OCI-LY1 (cell line): ENCODE data around the gene OR1F1.

ENCODE experiments used
- H2AFZ ChIP-seq: fragments of 200-600 bp; sonication (generic), shearing (Covaris generic); 2 replicates; pipeline ENCODE4 v1.6.0; 2014; ENCODE audit warnings: antibody characterized with exemption, mild to moderate bottlenecking, low read length
- H3F3A ChIP-seq: fragments of 200-600 bp; sonication (generic), shearing (Covaris generic); 2 replicates; pipeline ENCODE4 v1.6.0; 2014; ENCODE audit warnings: mild to moderate bottlenecking, antibody characterized with exemption, low read length, moderate library complexity; ENCODE audit not compliant: insufficient read depth
- H3K27ac ChIP-seq: fragments of 200-600 bp; sonication (generic); 2 replicates; pipeline ENCODE4 v1.5.1; 2014; ENCODE audit warnings: low read length, mixed run types, mild to moderate bottlenecking, low read depth; ENCODE audit not compliant: poor library complexity, severe bottlenecking
- H3K27me3 ChIP-seq: fragments of 200-600 bp; sonication (generic); 2 replicates; pipeline ENCODE4 v1.6.0; 2014; ENCODE audit warnings: antibody characterized with exemption, mild to moderate bottlenecking, low read length, moderate library complexity; ENCODE audit not compliant: insufficient read depth
- H3K36me3 ChIP-seq: fragments of 200-600 bp; sonication (generic); 2 replicates; pipeline ENCODE4 v1.6.1; 2014; ENCODE audit warnings: mild to moderate bottlenecking, antibody characterized with exemption, low read length, moderate library complexity, mixed read lengths; ENCODE audit not compliant: insufficient read depth
- H3K4me1 ChIP-seq: fragments of 200-600 bp; sonication (generic); 2 replicates; pipeline ENCODE4 v1.5.1; 2014; ENCODE audit warnings: mild to moderate bottlenecking, low read length, moderate library complexity; ENCODE audit not compliant: insufficient read depth, severe bottlenecking
- H3K4me2 ChIP-seq: fragments of 200-600 bp; sonication (generic), shearing (Covaris generic); 2 replicates; pipeline ENCODE4 v1.6.1; 2014; ENCODE audit warnings: low read length
- H3K4me3 ChIP-seq: fragments of 200-600 bp; sonication (generic); 2 replicates; pipeline ENCODE4 v1.5.1; 2014; ENCODE audit warnings: low read length, low read depth, mild to moderate bottlenecking, mixed read lengths; ENCODE audit not compliant: poor library complexity, severe bottlenecking
- H3K79me2 ChIP-seq: fragments of 200-600 bp; shearing (Covaris generic); 2 replicates; pipeline ENCODE4 v1.6.1; 2016; ENCODE audit warnings: mixed run types, low read length, mixed read lengths; ENCODE audit not compliant: insufficient read depth
- H3K9ac ChIP-seq: fragments of 200-600 bp; sonication (generic), shearing (Covaris generic); 2 replicates; pipeline ENCODE4 v1.6.1; 2014; ENCODE audit warnings: mild to moderate bottlenecking, low read length, mixed read lengths
- H3K9me2 ChIP-seq: fragments of 200-600 bp; sonication (generic), shearing (Covaris generic); 2 replicates; pipeline ENCODE4 v1.6.1; 2014; ENCODE audit warnings: low read depth, mild to moderate bottlenecking, low read length, mixed read lengths
- H3K9me3 ChIP-seq: fragments of 200-600 bp; shearing (Covaris generic); 2 replicates; pipeline ENCODE4 v1.6.1; 2014; ENCODE audit warnings: low read length, mixed read lengths
- H4K20me1 ChIP-seq: fragments of 200-600 bp; sonication (generic), shearing (Covaris generic); 2 replicates; pipeline ENCODE4 v1.6.0; 2016; ENCODE audit warnings: mild to moderate bottlenecking, low read length; ENCODE audit not compliant: insufficient read depth
- EZH2 ChIP-seq: fragments of 200-600 bp; sonication (generic), shearing (Covaris generic); IDR thresholded peaks from 2 replicates; pipeline ENCODE4 v1.8.0; 2017; ENCODE audit warnings: borderline replicate concordance, mixed run types, mild to moderate bottlenecking, antibody characterized with exemption, low read length, moderate library complexity, mixed read lengths
- TF ChIP-seq, protein P1 (sequence below): fragments of 200-600 bp; sonication (generic), shearing (Covaris generic); IDR thresholded peaks from 2 replicates; pipeline ENCODE4 v1.5.1; 2017; ENCODE audit warnings: mild to moderate bottlenecking, antibody characterized with exemption, low read length, moderate library complexity, mixed read lengths

OR1F1 gene

DNA sequence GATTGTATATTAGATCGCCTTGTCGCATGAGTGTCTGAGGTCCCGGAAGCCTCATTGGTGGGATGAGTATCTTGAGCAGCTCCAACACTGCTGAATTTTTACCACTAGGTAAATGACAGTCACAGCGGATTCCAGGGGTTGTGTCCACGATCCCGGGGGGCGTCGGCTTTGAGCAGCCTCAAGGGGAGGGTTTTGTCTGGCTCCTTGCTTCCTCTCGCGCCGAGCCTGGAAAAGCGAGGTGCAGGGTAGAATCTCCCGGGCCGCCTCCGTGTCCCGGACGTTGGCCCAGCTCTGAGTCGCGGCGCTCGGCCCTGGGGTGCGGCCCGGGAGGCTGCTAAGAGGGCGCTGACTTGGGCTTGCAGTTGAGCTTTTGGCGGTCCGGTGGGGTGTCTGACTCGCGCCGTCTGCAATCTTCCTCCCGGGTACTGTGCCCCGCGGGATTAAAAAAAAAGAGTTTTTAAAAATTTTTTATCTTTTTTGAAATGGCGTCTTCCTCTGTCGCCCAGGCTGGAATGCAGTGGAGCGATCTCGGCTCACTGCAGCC is 4.5 kb downstream of the OR1F1 start:
- Histone ChIP-seq H2AFZ (no peak overlapping the region), H3K9me2 (no peaks in the 10 kb centered on the region), H3K4me3 (no peak overlapping the region), H3K4me2 (no peak overlapping the region), H3K4me1 (peaks cover 24% of the 10 kb centered on the region), H4K20me1 (no peaks in the 10 kb centered on the region), H3K27me3 (no peaks in the 10 kb centered on the region), H3K36me3 (no peaks in the 10 kb centered on the region), H3K9ac (no peak overlapping the region), H3F3A (no peaks in the 10 kb centered on the region), H3K79me2 (no peaks in the 10 kb centered on the region), H3K27ac (no peak overlapping the region), H3K9me3 (no peaks in the 10 kb centered on the region)
- TF ChIP-seq, protein P1, sequence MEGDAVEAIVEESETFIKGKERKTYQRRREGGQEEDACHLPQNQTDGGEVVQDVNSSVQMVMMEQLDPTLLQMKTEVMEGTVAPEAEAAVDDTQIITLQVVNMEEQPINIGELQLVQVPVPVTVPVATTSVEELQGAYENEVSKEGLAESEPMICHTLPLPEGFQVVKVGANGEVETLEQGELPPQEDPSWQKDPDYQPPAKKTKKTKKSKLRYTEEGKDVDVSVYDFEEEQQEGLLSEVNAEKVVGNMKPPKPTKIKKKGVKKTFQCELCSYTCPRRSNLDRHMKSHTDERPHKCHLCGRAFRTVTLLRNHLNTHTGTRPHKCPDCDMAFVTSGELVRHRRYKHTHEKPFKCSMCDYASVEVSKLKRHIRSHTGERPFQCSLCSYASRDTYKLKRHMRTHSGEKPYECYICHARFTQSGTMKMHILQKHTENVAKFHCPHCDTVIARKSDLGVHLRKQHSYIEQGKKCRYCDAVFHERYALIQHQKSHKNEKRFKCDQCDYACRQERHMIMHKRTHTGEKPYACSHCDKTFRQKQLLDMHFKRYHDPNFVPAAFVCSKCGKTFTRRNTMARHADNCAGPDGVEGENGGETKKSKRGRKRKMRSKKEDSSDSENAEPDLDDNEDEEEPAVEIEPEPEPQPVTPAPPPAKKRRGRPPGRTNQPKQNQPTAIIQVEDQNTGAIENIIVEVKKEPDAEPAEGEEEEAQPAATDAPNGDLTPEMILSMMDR = no peak
- no peak for TF ChIP-seq EZH2

DNA sequence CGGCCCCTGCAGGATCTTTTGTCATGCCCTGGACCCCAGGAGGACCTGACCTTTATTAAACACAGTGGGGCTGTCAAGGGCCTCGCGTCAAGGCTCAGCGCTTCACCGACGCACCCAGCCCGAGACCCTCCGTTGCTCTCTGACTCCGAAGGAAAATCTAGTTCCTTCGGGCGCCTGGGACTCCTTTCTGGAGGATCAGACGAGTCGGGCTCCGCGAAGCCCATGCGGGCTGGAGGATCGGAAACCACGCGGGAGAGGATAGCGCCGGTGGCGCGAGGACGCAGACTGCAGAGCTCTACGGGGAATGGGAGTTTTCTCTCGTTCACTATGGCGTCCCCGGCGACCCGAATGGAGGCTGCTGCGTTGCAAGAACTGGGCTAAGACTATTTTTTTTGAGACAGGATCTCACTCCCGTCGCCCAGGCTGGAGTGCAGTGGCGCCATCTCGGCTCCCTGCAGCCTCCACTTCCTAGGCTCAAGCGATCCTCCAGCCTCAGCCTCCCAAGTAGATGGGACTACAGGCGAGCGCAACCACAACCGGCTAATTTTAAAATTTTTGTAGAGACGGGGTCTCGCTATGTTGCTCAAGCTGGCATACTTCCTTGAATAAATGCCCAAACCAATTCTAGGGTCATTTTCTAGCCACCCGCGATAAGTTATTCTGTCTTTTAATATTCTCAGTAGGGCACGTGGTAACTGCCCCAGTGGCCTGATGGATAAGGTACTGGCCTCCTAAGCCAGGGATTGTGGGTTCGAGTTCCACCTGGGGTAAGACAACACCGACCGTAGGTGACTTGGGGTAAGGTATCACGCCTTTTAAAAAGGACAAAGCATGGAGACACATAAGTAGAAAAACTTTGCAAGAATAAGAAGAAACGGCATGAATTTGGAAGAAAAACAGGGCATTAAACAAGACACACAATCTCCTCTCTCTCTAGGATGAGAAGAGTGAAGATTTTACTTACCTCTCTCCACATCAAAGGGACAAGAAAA is 5.5 kb downstream of the OR1F1 start:
- H3K36me3 ChIP-seq = no peaks in the 10 kb centered on the region
- no peaks in the 10 kb centered on the region for H4K20me1 ChIP-seq
- H2AFZ ChIP-seq = no peak overlapping the region
- no peaks in the 10 kb centered on the region for H3K79me2 ChIP-seq
- H3K4me1 ChIP-seq = peaks cover 19% of the 10 kb centered on the region
- no peak for TF ChIP-seq EZH2
- TF ChIP-seq, protein P1 = no peak
- H3K27me3 ChIP-seq = no peaks in the 10 kb centered on the region
- no peaks in the 10 kb centered on the region for H3K9me3 ChIP-seq
- H3K4me3 ChIP-seq = no peak overlapping the region
- no peak overlapping the region for H3K9ac ChIP-seq
- H3K4me2 ChIP-seq = no peak overlapping the region
- no peaks in the 10 kb centered on the region for H3F3A ChIP-seq
- no peaks in the 10 kb centered on the region for H3K9me2 ChIP-seq
- H3K27ac ChIP-seq = no peak overlapping the region

DNA sequence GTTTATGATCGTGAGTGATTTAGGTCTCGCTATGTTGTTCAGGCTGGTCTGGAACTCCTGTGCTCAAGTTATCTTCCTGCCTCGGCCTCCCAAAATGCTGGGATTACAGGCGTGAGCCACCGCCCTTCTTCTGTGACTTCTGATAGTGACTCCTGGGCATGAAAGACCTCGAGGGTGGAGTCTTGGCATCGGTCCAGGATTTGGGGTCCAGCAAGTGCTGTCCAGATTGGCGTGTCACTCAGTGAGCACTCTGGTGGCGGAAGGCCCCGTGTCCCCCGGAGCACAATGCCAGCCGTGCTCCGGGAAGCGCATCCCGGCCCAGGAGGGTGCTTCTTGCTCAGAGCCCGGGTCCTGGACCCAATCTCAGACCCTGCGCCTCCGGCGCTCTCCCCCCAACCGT is 6.8 kb downstream of the OR1F1 start:
- no peaks in the 10 kb centered on the region for H4K20me1 ChIP-seq
- no peaks in the 10 kb centered on the region for H3K27me3 ChIP-seq
- no peak overlapping the region for H3K27ac ChIP-seq
- H3K36me3 ChIP-seq = no peaks in the 10 kb centered on the region
- H2AFZ ChIP-seq = no peak overlapping the region
- no peaks in the 10 kb centered on the region for H3K9me2 ChIP-seq
- no peaks in the 10 kb centered on the region for H3K79me2 ChIP-seq
- no peak overlapping the region for H3K9ac ChIP-seq
- no peak overlapping the region for H3K4me3 ChIP-seq
- H3K9me3 ChIP-seq = no peaks in the 10 kb centered on the region
- peaks cover 9% of the 10 kb centered on the region for H3K4me1 ChIP-seq
- H3K4me2 ChIP-seq = no peak overlapping the region
- TF ChIP-seq, protein P1 = no peak
- no peak for TF ChIP-seq EZH2
- no peaks in the 10 kb centered on the region for H3F3A ChIP-seq
